B cell (primary cell): ENCODE data around the gene HDAC9.

Experiments used
- CTCF ChIP-seq: fragments of 200-600 bp; IDR thresholded peaks from one replicate; pipeline ENCODE4 v1.8.0; 2022; ENCODE audit warnings: antibody characterized with exemption, mild to moderate bottlenecking
- EZH2 ChIP-seq: IDR thresholded peaks from 2 replicates; pipeline ENCODE4 v1.6.1; 2012; ENCODE audit warnings: borderline replicate concordance, low read depth, mild to moderate bottlenecking, moderate library complexity, low read length; ENCODE audit not compliant: insufficient read depth, poor library complexity, severe bottlenecking

- TF ChIP-seq CTCF (no peak), EZH2 (no peak)
Measured at GRCh38 chr7:18564779-18565178, 69.2 kb downstream of the HDAC9 start.
